OCI-LY7 (cell line): ENCODE results near the gene SLC6A4. TPM values are rescaled to one million over a fixed set of nuclear protein-coding genes. Genes with fewer than 3 reads are reported as not detected.

Source experiments
- BruUV-seq: library from RNA; stranded (reverse); fragments of 400-500 nt; replicated peaks from 2 replicates; lab custom pipeline; 2021; lab: Mats Ljungman, UMichigan
- CTCF ChIA-PET: fragments of 300-600 bp; sonication (Branson Sonifier 250); formaldehyde crosslinking; loops from one replicate; lab custom pipeline; 2022; ENCODE audit warnings: antibody characterized with exemption; ENCODE audit not compliant: unreplicated experiment; lab: Charles Lee
- POLR2A ChIA-PET: fragments of 300-600 bp; sonication (Branson Sonifier 250); formaldehyde crosslinking; loops from one replicate; lab custom pipeline; 2022; ENCODE audit warnings: antibody characterized with exemption; lab: Charles Lee
- DNase-seq: peaks from one replicate; pipeline ENCODE4 v3.0.0-alpha.2; 2015; ENCODE audit warnings: low spot score
- H2AFZ ChIP-seq: fragments of 200-600 bp; sonication (generic), shearing (Covaris generic); 2 replicates; pipeline ENCODE4 v1.6.1; 2014; ENCODE audit warnings: mild to moderate bottlenecking, antibody characterized with exemption, low read length, moderate library complexity
- H3K27ac ChIP-seq: fragments of 200-600 bp; sonication (generic); 2 replicates; pipeline ENCODE4 v1.5.1; 2014; ENCODE audit warnings: mixed run types, low read depth, mild to moderate bottlenecking, moderate library complexity, low read length, inconsistent platforms; ENCODE audit not compliant: poor library complexity, severe bottlenecking
- H3K36me3 ChIP-seq: fragments of 200-600 bp; sonication (generic); 2 replicates; pipeline ENCODE4 v1.6.1; 2014; ENCODE audit warnings: mild to moderate bottlenecking, antibody characterized with exemption, low read length, moderate library complexity, mixed read lengths; ENCODE audit not compliant: insufficient read depth
- H3K4me1 ChIP-seq: fragments of 200-600 bp; sonication (generic); 2 replicates; pipeline ENCODE4 v1.5.1; 2014; ENCODE audit warnings: mild to moderate bottlenecking, low read length; ENCODE audit not compliant: insufficient read depth, poor library complexity, severe bottlenecking
- H3K4me2 ChIP-seq: fragments of 200-600 bp; sonication (generic); 2 replicates; pipeline ENCODE4 v1.6.1; 2014; ENCODE audit warnings: mild to moderate bottlenecking, low read length
- H3K4me3 ChIP-seq: fragments of 200-600 bp; sonication (generic); 2 replicates; pipeline ENCODE4 v1.5.1; 2014; ENCODE audit warnings: mild to moderate bottlenecking, low read depth, low read length; ENCODE audit not compliant: poor library complexity, severe bottlenecking
- H3K79me2 ChIP-seq: fragments of 200-600 bp; sonication (generic); 2 replicates; pipeline ENCODE4 v1.6.1; 2016; ENCODE audit warnings: low read depth, mild to moderate bottlenecking, low read length, moderate library complexity, mixed read lengths; ENCODE audit not compliant: insufficient read depth
- H3K9me2 ChIP-seq: fragments of 200-600 bp; sonication (generic); 2 replicates; pipeline ENCODE4 v1.6.1; 2016; ENCODE audit warnings: mild to moderate bottlenecking, low read length, mixed read lengths; ENCODE audit not compliant: insufficient read depth
- H3K9me3 ChIP-seq: fragments of 200-600 bp; sonication (generic); 2 replicates; pipeline ENCODE4 v1.6.1; 2014; ENCODE audit warnings: mild to moderate bottlenecking, mixed run types, low read length, mixed read lengths
- H4K20me1 ChIP-seq: fragments of 200-600 bp; sonication (generic); 2 replicates; pipeline ENCODE4 v1.6.1; 2014; ENCODE audit warnings: mild to moderate bottlenecking, antibody characterized with exemption, low read length, moderate library complexity, mixed read lengths; ENCODE audit not compliant: insufficient read depth
- CTCF ChIP-seq: fragments of 200-600 bp; sonication (generic); conservative IDR thresholded peaks from 2 replicates; pipeline ENCODE4 v1.5.1; 2014; ENCODE audit warnings: mild to moderate bottlenecking, antibody characterized with exemption, low read length, moderate library complexity, mixed read lengths
- EZH2phosphoT487 ChIP-seq: fragments of 200-600 bp; sonication (generic); IDR thresholded peaks from 2 replicates; pipeline ENCODE4 v1.6.1; 2018; ENCODE audit warnings: low read depth, borderline replicate concordance, mild to moderate bottlenecking, mixed run types, antibody characterized with exemption, low read length, moderate library complexity, mixed read lengths
- intact Hi-C: fragments of 100-400 bp; cut with micrococcal nuclease; formaldehyde crosslinking; loops from one replicate; pipeline ENCODE4 v1.10.0; 2022; ENCODE audit not compliant: unreplicated experiment
- total RNA-seq, 2 experiments: library from RNA; depleted of rRNA in 1 of 2; stranded (reverse); fragments of >200 nt in 1 of 2; shearing (Covaris generic) in 1 of 2; gene quantifications; 2 replicates each; pipeline ENCODE4 v1.2.3, GENCODE V29; 2014 to 2022

SLC6A4 gene
- total RNA-seq, 2 experiments from 2014 or later: 0.09 TPM; not detected in 1

GRCh38 chr17:30164531-30164930 is 71.0 kb downstream of the SLC6A4 start:
- Histone ChIP-seq H3K9me3 (peaks cover 8% of the 10 kb centered on the region; the same call in 1 of the 2 replicates), H4K20me1 (no peaks in the 10 kb centered on the region), H3K4me2 (no peak overlapping the region), H3K4me1 (peaks cover 17% of the 10 kb centered on the region), H3K27ac (no peak overlapping the region), H2AFZ (no peak overlapping the region), H3K9me2 (no peaks in the 10 kb centered on the region), H3K79me2 (peaks cover 71% of the 10 kb centered on the region), H3K4me3 (no peak overlapping the region), H3K36me3 (peaks cover 80% of the 10 kb centered on the region)
- BruUV-seq: no TSS peak
- no peak for TF ChIP-seq EZH2phosphoT487
- no peak for TF ChIP-seq CTCF
- DNase-seq: no peak
- intact Hi-C loops: no loop called here
- CTCF ChIA-PET: no interaction called here
- POLR2A ChIA-PET: interaction anchor here (0.8 kb wide), 1 partner anchor 24 kb away, joined by 3 read pairs; no protein-coding TSS in a partner anchor

GRCh38 chr17:30161601-30162000 is 73.9 kb downstream of the SLC6A4 start:
- POLR2A ChIA-PET: interaction anchor here (0.7 to 2.2 kb wide), 3 partner anchors 9 to 168 kb away, joined by 3 to 7 read pairs (median 5); no protein-coding TSS in a partner anchor
- no peak for DNase-seq
- H4K20me1 ChIP-seq: 0 out of 2 replicates have a peak, but pooled peaks cover 4% of the 10 kb centered on the region
- no peak overlapping the region for H3K4me3 ChIP-seq
- H2AFZ ChIP-seq: no peak overlapping the region
- H3K36me3 ChIP-seq: peaks cover 94% of the 10 kb centered on the region
- H3K9me3 ChIP-seq: peaks cover 27% of the 10 kb centered on the region
- TF ChIP-seq EZH2phosphoT487 (no peak), CTCF (no peak)
- peaks cover 87% of the 10 kb centered on the region for H3K79me2 ChIP-seq
- peaks cover 44% of the 10 kb centered on the region for H3K4me1 ChIP-seq
- no TSS peak for BruUV-seq
- no peak overlapping the region for H3K4me2 ChIP-seq
- CTCF ChIA-PET: no interaction called here
- H3K27ac ChIP-seq: no peak overlapping the region
- intact Hi-C loops: no loop called here
- H3K9me2 ChIP-seq: no peaks in the 10 kb centered on the region

- BruUV-seq: no TSS peak
- H3K4me1 ChIP-seq: peaks cover 36% of the 10 kb centered on the region
- no peak overlapping the region for H3K4me3 ChIP-seq
- peaks cover 27% of the 10 kb centered on the region for H3K9me3 ChIP-seq
- H3K9me2 ChIP-seq: no peaks in the 10 kb centered on the region
- CTCF ChIA-PET: no interaction called here
- no peak for TF ChIP-seq CTCF
- TF ChIP-seq EZH2phosphoT487: no peak
- H3K4me2 ChIP-seq: no peak overlapping the region
- H3K36me3 ChIP-seq: peaks cover 90% of the 10 kb centered on the region
- H2AFZ ChIP-seq: no peak overlapping the region
- 0 out of 2 replicates have a peak, but pooled peaks cover 4% of the 10 kb centered on the region for H4K20me1 ChIP-seq
- H3K27ac ChIP-seq: no peak overlapping the region
- intact Hi-C loops: no loop called here
- H3K79me2 ChIP-seq: peaks cover 84% of the 10 kb centered on the region
- no peak for DNase-seq
- POLR2A ChIA-PET: interaction anchor here (2.2 kb wide), 1 partner anchor 8 kb away, joined by 7 read pairs; no protein-coding TSS in a partner anchor
These were observed 74.9 kb downstream of the SLC6A4 start for GRCh38 chr17:30160419-30161172.
